Gastroesophageal sphincter (tissue), 3 donors: ENCODE data around the gene PTCRA.

Experiments
- EP300 ChIP-seq: sonication (generic); formaldehyde crosslinking; IDR thresholded peaks from one replicate; pipeline ENCODE4 v1.6.1; 2017; ENCODE audit warnings: antibody characterized with exemption, mild to moderate bottlenecking
- POLR2A ChIP-seq, 2 donors: fragments of 450-650 bp; IDR thresholded peaks; one replicate each; pipeline ENCODE4 v1.6.1; 2017; ENCODE audit warnings: antibody characterized with exemption in 2 of 2, mild to moderate bottlenecking in 2 of 2, moderate library complexity in 1 of 2
- POLR2AphosphoS5 ChIP-seq: sonication (generic); formaldehyde crosslinking; IDR thresholded peaks from one replicate; pipeline ENCODE4 v1.6.1; 2017; ENCODE audit warnings: antibody characterized with exemption
- TF ChIP-seq, protein P1 (sequence below), 4 experiments: fragments of 200-600 bp in 2 of 4; fragments of 450-650 bp in 2 of 4; sonication (generic) in 1 of 4; IDR thresholded peaks; one replicate each; pipeline ENCODE4 v1.5.1; 2017 to 2019; ENCODE audit warnings: antibody characterized with exemption in 4 of 4, mild to moderate bottlenecking in 2 of 4, moderate library complexity in 2 of 4

- TF ChIP-seq, protein P1, sequence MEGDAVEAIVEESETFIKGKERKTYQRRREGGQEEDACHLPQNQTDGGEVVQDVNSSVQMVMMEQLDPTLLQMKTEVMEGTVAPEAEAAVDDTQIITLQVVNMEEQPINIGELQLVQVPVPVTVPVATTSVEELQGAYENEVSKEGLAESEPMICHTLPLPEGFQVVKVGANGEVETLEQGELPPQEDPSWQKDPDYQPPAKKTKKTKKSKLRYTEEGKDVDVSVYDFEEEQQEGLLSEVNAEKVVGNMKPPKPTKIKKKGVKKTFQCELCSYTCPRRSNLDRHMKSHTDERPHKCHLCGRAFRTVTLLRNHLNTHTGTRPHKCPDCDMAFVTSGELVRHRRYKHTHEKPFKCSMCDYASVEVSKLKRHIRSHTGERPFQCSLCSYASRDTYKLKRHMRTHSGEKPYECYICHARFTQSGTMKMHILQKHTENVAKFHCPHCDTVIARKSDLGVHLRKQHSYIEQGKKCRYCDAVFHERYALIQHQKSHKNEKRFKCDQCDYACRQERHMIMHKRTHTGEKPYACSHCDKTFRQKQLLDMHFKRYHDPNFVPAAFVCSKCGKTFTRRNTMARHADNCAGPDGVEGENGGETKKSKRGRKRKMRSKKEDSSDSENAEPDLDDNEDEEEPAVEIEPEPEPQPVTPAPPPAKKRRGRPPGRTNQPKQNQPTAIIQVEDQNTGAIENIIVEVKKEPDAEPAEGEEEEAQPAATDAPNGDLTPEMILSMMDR (IDR thresholded peaks at IDR 0.05) = peak in 2 of 4 experiments; percentile 55 to 61
- TF ChIP-seq POLR2A (IDR thresholded peaks at IDR 0.05) = peak; percentile 37 to 51
- TF ChIP-seq EP300 = no peak
- TF ChIP-seq POLR2AphosphoS5 = peak; percentile 81
Measured at GRCh38 chr6:42879372-42880239, 36.2 kb upstream of the PTCRA start, which contains the start of gene RPL7L1.
